ENCODE data around the gene FAM181A. TPM values are rescaled to one million over a fixed set of nuclear protein-coding genes. Genes with fewer than 3 reads are reported as not detected.

The FAM181A gene
- total RNA-seq, 1 experiment from 2014 or later = not detected

- intact Hi-C loops (cut with micrococcal nuclease; ENCODE audit: unreplicated experiment) = no loop called here
- no peak overlapping the region for H3K27ac ChIP-seq (ENCODE audit: low read length)
- ChIA-PET POLR2A (interaction anchor here (0.6 kb wide), 1 partner anchor 137 kb away, joined by 3 read pairs; the partner anchor contains the start of gene OTUB2), CTCF (no interaction called here)
- H3K27me3 ChIP-seq (ENCODE audit: control insufficient read depth, insufficient read depth, low read length) = 0 out of 2 replicates have a peak, but pooled peaks cover 3% of the 10 kb centered on the region
- in situ Hi-C loops (cut with HindIII; ENCODE audit: low pct_unique_long_range_greater_than_20kb, low sequenced_read_pairs) = no loop called here
- H3K4me1 ChIP-seq (ENCODE audit: control insufficient read depth, insufficient read depth, low read length) = no peaks in the 10 kb centered on the region
- BruUV-seq (replicated peaks) = no TSS peak
- DNase-seq (ENCODE audit: low read depth, low spot score) = no peak
- no peak overlapping the region for H3K4me3 ChIP-seq (ENCODE audit: low read depth in 2 of 2, low read length in 2 of 2)
- no peak for ATAC-seq
- no peaks in the 10 kb centered on the region for H3K9me3 ChIP-seq (ENCODE audit: control insufficient read depth, insufficient read depth, low read depth, low read length)
- no peaks in the 10 kb centered on the region for H3K36me3 ChIP-seq (ENCODE audit: control insufficient read depth, insufficient read depth, low read length)
- TF ChIP-seq TCF7L2 (IDR thresholded peaks at IDR 0.05; ENCODE audit: low read depth, low read length) = no peak
- no peak for TF ChIP-seq CTCF (IDR thresholded peaks at IDR 0.05)
- TF ChIP-seq SIN3A (IDR thresholded peaks at IDR 0.05; ENCODE audit: borderline replicate concordance, insufficient read depth, low read depth, low read length) = no peak
- no peak for TF ChIP-seq POLR2AphosphoS5 (IDR thresholded peaks at IDR 0.05; ENCODE audit: low read depth, low read length)
- TF ChIP-seq REST (IDR thresholded peaks at IDR 0.05; ENCODE audit: insufficient read depth in 1 of 2, low read depth in 2 of 2, low read length in 1 of 2) = no peak
These were observed 38.1 kb upstream of the FAM181A start for GRCh38 chr14:93888995-93889394.

- DNase-seq (ENCODE audit: low read depth, low spot score) (no peak), ATAC-seq (no peak)
- H3K9me3 ChIP-seq (ENCODE audit: control insufficient read depth, insufficient read depth, low read depth, low read length) = no peaks in the 10 kb centered on the region
- 0 out of 2 replicates have a peak, but pooled peaks cover 3% of the 10 kb centered on the region for H3K27me3 ChIP-seq (ENCODE audit: control insufficient read depth, insufficient read depth, low read length)
- H3K36me3 ChIP-seq (ENCODE audit: control insufficient read depth, insufficient read depth, low read length) = no peaks in the 10 kb centered on the region
- CTCF ChIA-PET = no interaction called here
- no peak for TF ChIP-seq REST (IDR thresholded peaks at IDR 0.05; ENCODE audit: insufficient read depth in 1 of 2, low read depth in 2 of 2, low read length in 1 of 2)
- TF ChIP-seq SIN3A (IDR thresholded peaks at IDR 0.05; ENCODE audit: borderline replicate concordance, insufficient read depth, low read depth, low read length) = no peak
- POLR2A ChIA-PET = no interaction called here
- H3K4me1 ChIP-seq (ENCODE audit: control insufficient read depth, insufficient read depth, low read length) = no peaks in the 10 kb centered on the region
- no TSS peak for BruUV-seq (replicated peaks)
- no peak overlapping the region for H3K4me3 ChIP-seq (ENCODE audit: low read depth in 2 of 2, low read length in 2 of 2)
- in situ Hi-C loops (cut with HindIII; ENCODE audit: low pct_unique_long_range_greater_than_20kb, low sequenced_read_pairs) = no loop called here
- H3K27ac ChIP-seq (ENCODE audit: low read length) = no peak overlapping the region
- intact Hi-C loops (cut with micrococcal nuclease; ENCODE audit: unreplicated experiment) = loop anchor here (5.0 kb wide), 1 partner anchor 148 kb away; no protein-coding TSS in a partner anchor
These were observed 37.2 kb upstream of the FAM181A start for GRCh38 chr14:93889739-93890483.

All from Panc1 (cell line).